ENCODE measurements around the gene SCYGR5.

GRCh38 chr2:227632827-227633226, 33.8 kb upstream of the SCYGR5 start:
- TF ChIP-seq EP300 (IDR thresholded peaks at IDR 0.05) (no peak), POLR2A (IDR thresholded peaks at IDR 0.05) (no peak), CTCF (IDR thresholded peaks at IDR 0.05) (no peak), POLR2AphosphoS5 (IDR thresholded peaks at IDR 0.05) (no peak)
